Gastroesophageal sphincter (tissue), 4 donors: ENCODE measurements around the gene FHAD1. TPM values are rescaled to one million over a fixed set of nuclear protein-coding genes. Genes with fewer than 3 reads are reported as not detected.
A peak's percentile ranks its signal among the peaks of the same experiment; 100 is the strongest.

Experiments used
- ATAC-seq: fragments of 150-250 bp; one replicate; pipeline ENCODE4 v1.9.1; 2016; ENCODE audit warnings: mild to moderate bottlenecking, moderate library complexity
- H3K27ac ChIP-seq, 4 donors: fragments of 200-600 bp; sonication (generic) in 3 of 4; 1 replicate in 3 of 4; 2 replicates in 1 of 4; pipeline ENCODE4 v1.5.1; 2016 to 2019
- H3K27me3 ChIP-seq: fragments of 200-600 bp; sonication (generic); one replicate; pipeline ENCODE4 v1.5.1; 2019
- H3K36me3 ChIP-seq, 2 donors: fragments of 200-600 bp; sonication (generic); one replicate each; pipeline ENCODE4 v1.5.1; 2019; ENCODE audit warnings: control low read depth in 1 of 2
- H3K4me1 ChIP-seq, 3 donors: fragments of 200-600 bp; sonication (generic); 1 replicate in 2 of 3; 2 replicates in 1 of 3; pipeline ENCODE4 v1.5.1; 2016 to 2019; ENCODE audit warnings: control low read depth in 2 of 3
- H3K4me3 ChIP-seq, 2 donors: fragments of 200-600 bp; sonication (generic); one replicate each; pipeline ENCODE4 v1.5.1; 2019; ENCODE audit warnings: mild to moderate bottlenecking in 1 of 2, moderate library complexity in 1 of 2
- H3K9me3 ChIP-seq, 3 donors: fragments of 200-600 bp; sonication (generic); one replicate each; pipeline ENCODE4 v1.5.1; 2017 to 2019; ENCODE audit warnings: control low read depth in 2 of 3
- CTCF ChIP-seq, 4 experiments: fragments of 200-600 bp in 2 of 4; fragments of 450-650 bp in 2 of 4; sonication (generic) in 1 of 4; IDR thresholded peaks; one replicate each; pipeline ENCODE4 v1.5.1; 2017 to 2019; ENCODE audit warnings: antibody characterized with exemption in 4 of 4, mild to moderate bottlenecking in 2 of 4, moderate library complexity in 2 of 4
- EP300 ChIP-seq: sonication (generic); formaldehyde crosslinking; IDR thresholded peaks from one replicate; pipeline ENCODE4 v1.6.1; 2017; ENCODE audit warnings: antibody characterized with exemption, mild to moderate bottlenecking
- POLR2A ChIP-seq, 2 donors: fragments of 450-650 bp; IDR thresholded peaks; one replicate each; pipeline ENCODE4 v1.6.1; 2017; ENCODE audit warnings: antibody characterized with exemption in 2 of 2, mild to moderate bottlenecking in 2 of 2, moderate library complexity in 1 of 2
- POLR2AphosphoS5 ChIP-seq: sonication (generic); formaldehyde crosslinking; IDR thresholded peaks from one replicate; pipeline ENCODE4 v1.6.1; 2017; ENCODE audit warnings: antibody characterized with exemption
- WGBS, 2 donors: methylation state at CpG; one replicate each; pipeline ENCODE4 v1.1.5; 2018; ENCODE audit warnings: low coverage in 1 of 2; 5-methylcytosine and 5-hydroxymethylcytosine counted together
- total RNA-seq, 4 donors: library from RNA; depleted of rRNA; stranded (reverse); fragments of >200 nt; gene quantifications; one replicate each; pipeline ENCODE4 v1.1.0, GENCODE V29; 2016

FHAD1 gene
- total RNA-seq, 4 donors from 2014 or later, result 1.1 TPM; not detected in 3

- Histone ChIP-seq H3K27me3 (no peaks in the 10 kb centered on the region), H3K36me3 (no peaks in the 10 kb centered on the region), H3K27ac (no peak overlapping the region), H3K9me3 (no peaks in the 10 kb centered on the region), H3K4me1 (peaks cover 0 to 24% (median 3%) of the 10 kb centered on the region in 3 donors), H3K4me3 (no peak overlapping the region)
- 74 to 86% methylated on average over 4 of the region's 5 CpGs for WGBS, 2 donors
- no peak for TF ChIP-seq POLR2A (IDR thresholded peaks at IDR 0.05)
- no peak for TF ChIP-seq EP300
- TF ChIP-seq POLR2AphosphoS5, result no peak
- no peak for TF ChIP-seq CTCF (IDR thresholded peaks at IDR 0.05)
- ATAC-seq, result no peak
These were observed 15.7 kb downstream of the FHAD1 start for GRCh38 chr1:15262706-15263105.

GRCh38 chr1:15264769-15265168, 17.7 kb downstream of the FHAD1 start:
- WGBS, 2 donors, result 82 to 100% methylated on average over 2 of the region's 2 CpGs
- no peaks in the 10 kb centered on the region for H3K27me3 ChIP-seq
- ATAC-seq, result no peak
- H3K4me1 ChIP-seq, result peaks cover 0 to 13% (median 0%) of the 10 kb centered on the region in 3 donors
- no peak overlapping the region for H3K27ac ChIP-seq
- no peak overlapping the region for H3K4me3 ChIP-seq
- TF ChIP-seq POLR2AphosphoS5 (no peak), POLR2A (IDR thresholded peaks at IDR 0.05) (no peak), EP300 (no peak), CTCF (IDR thresholded peaks at IDR 0.05) (no peak)
- H3K9me3 ChIP-seq, result no peaks in the 10 kb centered on the region
- H3K36me3 ChIP-seq, result no peaks in the 10 kb centered on the region

- H3K4me1 ChIP-seq, result peaks cover 0 to 7% (median 0%) of the 10 kb centered on the region in 3 donors
- H3K9me3 ChIP-seq, result no peaks in the 10 kb centered on the region
- H3K36me3 ChIP-seq, result no peaks in the 10 kb centered on the region
- H3K4me3 ChIP-seq, result no peak overlapping the region
- TF ChIP-seq EP300, result no peak
- TF ChIP-seq POLR2AphosphoS5, result no peak
- TF ChIP-seq POLR2A (IDR thresholded peaks at IDR 0.05), result no peak
- TF ChIP-seq CTCF (IDR thresholded peaks at IDR 0.05), result no peak
- ATAC-seq, result no peak
- H3K27me3 ChIP-seq, result no peaks in the 10 kb centered on the region
- WGBS, 2 donors, result 71 to 91% methylated on average over 6 to 7 of the region's 7 CpGs
- no peak overlapping the region for H3K27ac ChIP-seq
These were observed 24.2 kb downstream of the FHAD1 start for GRCh38 chr1:15271196-15271595.

GRCh38 chr1:15272009-15272781, 25.2 kb downstream of the FHAD1 start:
- 24 to 87% methylated on average over 5 to 15 of the region's 26 CpGs for WGBS, 2 donors
- TF ChIP-seq EP300 (no peak), CTCF (IDR thresholded peaks at IDR 0.05) (peak; percentile 44 to 86 (median 84)), POLR2A (IDR thresholded peaks at IDR 0.05) (no peak), POLR2AphosphoS5 (peak; percentile 20)
- Histone ChIP-seq H3K4me1 (peaks cover 0 to 7% (median 0%) of the 10 kb centered on the region in 3 donors), H3K4me3 (no peak overlapping the region), H3K27ac (no peak overlapping the region), H3K27me3 (no peaks in the 10 kb centered on the region), H3K9me3 (no peaks in the 10 kb centered on the region), H3K36me3 (no peaks in the 10 kb centered on the region)
- peak; percentile 86 for ATAC-seq

- H3K9me3 ChIP-seq, result no peaks in the 10 kb centered on the region
- no peaks in the 10 kb centered on the region for H3K36me3 ChIP-seq
- no peak for ATAC-seq
- H3K27me3 ChIP-seq, result no peaks in the 10 kb centered on the region
- 40 to 43% methylated on average over 7 of the region's 7 CpGs for WGBS, 2 donors
- H3K4me1 ChIP-seq, result peaks cover 0 to 7% (median 0%) of the 10 kb centered on the region in 3 donors
- no peak overlapping the region for H3K27ac ChIP-seq
- no peak overlapping the region for H3K4me3 ChIP-seq
- TF ChIP-seq POLR2A (IDR thresholded peaks at IDR 0.05), result no peak
- TF ChIP-seq CTCF (IDR thresholded peaks at IDR 0.05), result peak in 1 of 4 experiments; percentile 2
These were observed 25.7 kb downstream of the FHAD1 start for GRCh38 chr1:15272782-15273127.
